GM21786 (cell line): Measurements from ENCODE around the gene MAPRE3.

Source experiments
- ATAC-seq: cut with Tn5 transposase; IDR thresholded peaks from one replicate; pipeline ENCODE4 v1.9.1; 2021; ENCODE audit not compliant: unreplicated experiment

The MAPRE3 gene

DNA sequence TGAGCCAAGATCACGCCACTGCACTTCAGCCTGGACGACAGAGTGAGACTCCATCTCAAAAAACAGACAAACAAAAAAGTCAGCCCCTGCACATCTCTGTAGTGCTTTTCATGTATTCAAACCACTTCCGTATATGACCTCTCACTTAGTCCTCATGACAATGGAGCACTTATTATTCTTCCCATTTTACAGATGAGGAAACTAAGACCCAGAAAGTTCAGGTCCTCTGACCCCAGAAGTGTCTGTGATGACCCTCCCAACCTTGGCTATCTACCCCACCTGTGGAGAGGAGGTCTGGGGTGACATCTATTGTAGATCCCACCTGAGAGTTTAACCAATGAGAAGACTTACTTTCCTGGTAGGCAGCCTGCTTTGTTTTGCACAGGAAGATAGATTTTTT lies 21.6 kb upstream of the MAPRE3 start:
- ATAC-seq: no peak

DNA sequence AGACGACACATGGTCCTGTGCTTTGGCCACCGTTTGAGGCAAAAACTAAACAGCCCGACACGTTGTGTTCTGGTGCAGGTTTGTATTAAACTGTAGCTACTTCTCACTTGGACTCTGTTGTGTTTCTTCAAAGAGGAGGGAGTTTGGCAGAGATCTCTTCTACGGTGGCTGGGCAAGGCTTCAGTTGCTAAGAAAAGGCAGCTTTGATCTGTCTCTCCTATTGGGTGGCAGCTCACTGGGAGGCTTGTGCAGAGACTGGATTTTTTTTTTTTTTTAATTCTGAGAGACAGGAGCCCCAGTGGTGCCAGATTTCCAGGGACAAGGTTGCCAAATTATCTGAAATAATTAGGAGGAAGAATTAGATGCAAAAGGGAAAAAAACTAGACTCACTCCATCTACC lies 20.2 kb upstream of the MAPRE3 start:
- ATAC-seq: no peak

DNA sequence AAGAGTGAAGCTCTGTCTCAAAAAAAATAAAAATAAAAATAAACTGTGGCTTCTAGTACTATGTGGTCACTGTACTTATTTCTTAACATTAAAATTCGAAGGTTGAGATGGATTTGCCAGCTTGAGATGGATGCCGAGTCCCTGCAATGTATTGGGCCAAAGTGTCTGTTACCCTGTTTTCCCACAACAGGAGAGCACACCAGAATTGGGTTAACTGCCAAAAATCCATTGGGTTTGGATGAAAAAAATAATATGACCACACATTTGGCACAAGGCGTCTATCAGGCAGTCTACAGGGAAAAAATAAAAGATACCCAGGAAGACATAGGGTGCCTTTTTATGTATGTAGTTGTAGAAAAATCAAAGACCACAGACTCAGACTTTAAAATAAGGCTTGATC lies 19.2 kb upstream of the MAPRE3 start:
- no peak for ATAC-seq

DNA sequence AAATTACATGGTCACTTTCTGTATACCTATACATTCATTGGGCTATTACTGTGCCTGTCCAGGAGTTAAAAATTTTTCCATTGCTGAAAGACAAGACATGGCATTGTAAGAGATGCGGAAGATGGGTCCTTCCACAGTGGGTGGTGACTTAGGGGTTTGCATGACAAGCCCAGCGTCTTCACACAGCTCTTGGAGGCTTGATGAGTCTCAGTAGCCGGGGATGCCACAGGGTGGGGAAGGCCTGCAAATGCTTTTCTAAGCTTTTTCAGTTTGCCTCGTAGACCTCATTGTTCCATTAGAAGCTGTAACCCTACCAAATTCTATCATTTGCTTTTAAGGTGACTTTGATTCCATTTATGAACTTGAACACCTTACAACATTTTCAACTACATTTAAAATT lies 18.1 kb upstream of the MAPRE3 start:
- no peak for ATAC-seq

DNA sequence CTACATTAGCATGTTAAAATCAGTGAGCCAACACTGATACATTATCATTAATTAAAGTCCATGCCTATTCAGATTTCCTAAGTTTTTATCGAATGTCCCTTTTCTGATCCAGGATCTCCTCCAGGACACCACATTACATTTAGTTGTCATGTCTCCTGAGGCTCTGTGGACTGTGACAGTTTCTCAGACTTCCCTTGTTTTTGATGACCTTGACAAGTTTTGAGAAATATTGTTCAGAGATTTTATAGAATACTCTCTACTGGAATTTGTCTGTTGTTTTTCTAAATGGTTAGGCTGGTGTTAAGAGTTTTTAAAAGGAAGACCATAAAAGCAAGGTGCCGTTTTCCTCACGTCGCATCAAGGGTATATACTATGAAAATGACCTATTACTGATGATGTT lies 16.3 kb upstream of the MAPRE3 start:
- ATAC-seq: no peak

DNA sequence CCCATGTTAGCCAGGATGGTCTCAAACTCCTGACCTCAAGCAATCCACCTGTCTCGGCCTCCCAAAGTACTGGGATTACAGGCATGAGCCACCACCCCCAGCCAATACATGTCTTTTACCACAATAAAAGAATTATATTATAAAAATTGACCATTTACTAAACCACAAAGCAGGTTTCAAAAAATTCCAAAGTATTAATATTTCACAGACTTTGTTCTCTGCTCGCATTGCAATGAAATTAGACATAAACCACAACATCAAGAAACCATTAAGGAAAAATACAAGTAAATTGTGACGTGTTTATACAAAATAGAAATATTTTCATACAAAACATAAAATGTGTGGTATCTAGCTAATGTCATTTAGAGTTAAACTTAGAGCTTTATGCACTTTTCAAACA lies 13.4 kb upstream of the MAPRE3 start:
- no peak for ATAC-seq

DNA sequence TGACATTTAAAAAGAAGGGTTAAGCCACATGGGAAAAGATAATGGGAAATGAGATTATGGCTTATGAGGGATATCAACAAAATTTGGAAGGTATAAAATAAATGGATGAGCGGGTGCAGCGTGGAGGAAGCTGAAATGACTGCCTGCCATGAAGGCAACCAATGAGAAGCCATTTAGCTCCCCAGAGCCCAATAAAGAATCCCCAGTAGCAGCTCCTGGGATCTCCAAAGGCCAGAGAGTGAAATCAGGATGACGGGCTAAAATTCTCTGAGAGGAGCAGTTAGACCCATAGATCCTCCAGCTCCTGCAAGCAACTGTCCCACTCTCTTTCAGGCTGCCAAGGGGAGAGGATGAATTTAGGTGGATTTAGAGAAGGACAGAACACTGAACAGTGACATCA lies 12.9 kb upstream of the MAPRE3 start:
- no peak for ATAC-seq

DNA sequence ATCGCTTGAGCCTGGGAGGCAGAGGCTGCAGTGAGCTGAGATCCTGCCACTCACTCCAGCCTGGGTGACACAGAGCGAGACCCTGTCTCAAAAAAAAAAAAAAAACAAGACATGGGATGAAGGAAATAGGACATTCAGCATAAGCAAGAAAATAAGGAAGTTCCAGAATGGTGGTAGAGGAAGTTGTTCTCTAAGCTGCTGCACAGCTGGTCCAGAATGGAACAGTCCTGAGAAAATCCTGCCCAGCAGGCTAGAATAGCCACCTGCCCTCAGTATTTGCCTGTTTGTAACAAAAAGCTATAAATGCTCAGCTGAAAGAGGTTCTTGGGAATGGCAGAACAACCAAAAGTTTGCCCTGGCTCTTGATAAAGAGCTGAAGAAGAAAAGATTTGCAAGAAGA lies 11.1 kb upstream of the MAPRE3 start:
- no peak for ATAC-seq

DNA sequence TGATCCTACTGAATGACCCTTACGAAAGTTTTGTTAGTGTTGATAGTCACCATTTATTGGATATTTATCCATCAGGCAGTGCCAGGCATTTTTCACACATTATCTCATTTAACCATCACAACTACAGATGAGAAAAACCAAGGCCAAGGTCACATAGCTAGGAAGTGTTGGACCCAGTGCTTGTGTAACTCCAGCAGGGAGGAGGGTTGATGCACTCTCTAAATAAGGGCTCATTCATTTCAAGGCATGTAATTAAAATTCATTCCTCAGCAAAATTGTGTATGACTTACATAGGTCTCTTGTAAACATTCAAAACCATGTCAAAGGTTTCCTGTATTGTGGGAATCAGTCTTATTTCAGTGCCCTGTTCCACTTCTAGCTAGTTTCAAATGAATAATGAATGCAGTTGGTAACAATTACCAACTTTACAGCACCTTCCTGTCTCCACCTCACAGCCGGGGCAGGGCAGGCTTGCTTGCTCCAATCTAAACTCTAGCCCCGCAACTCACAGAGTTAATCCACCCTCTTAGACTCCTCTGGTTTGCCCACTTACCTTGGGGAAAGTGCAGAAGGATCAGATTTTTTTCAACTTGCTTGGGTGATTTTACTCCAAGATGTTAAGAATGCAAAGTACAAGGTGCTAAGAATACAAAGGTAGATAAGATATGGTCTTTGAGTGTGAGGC lies 5.8 kb upstream of the MAPRE3 start:
- no peak for ATAC-seq

DNA sequence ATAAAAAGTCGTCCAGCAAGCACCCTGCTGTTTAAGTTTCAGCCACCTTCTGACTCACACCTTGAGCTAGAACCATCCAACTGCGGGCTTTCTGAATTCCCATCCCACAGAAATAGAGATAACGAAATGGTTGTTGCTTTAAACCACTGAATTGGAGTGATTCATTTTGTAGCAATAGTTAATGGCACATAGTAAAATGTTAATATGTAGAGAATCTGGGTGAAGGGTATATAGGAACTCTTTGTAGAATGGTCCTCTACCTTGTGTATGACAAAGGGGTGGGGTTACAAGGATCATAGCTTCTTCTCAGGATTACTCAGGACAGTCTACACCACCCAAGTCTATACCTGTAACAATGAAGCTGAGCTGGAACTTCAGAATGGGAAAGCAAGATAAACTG lies 2.4 kb upstream of the MAPRE3 start:
- ATAC-seq: no peak

DNA sequence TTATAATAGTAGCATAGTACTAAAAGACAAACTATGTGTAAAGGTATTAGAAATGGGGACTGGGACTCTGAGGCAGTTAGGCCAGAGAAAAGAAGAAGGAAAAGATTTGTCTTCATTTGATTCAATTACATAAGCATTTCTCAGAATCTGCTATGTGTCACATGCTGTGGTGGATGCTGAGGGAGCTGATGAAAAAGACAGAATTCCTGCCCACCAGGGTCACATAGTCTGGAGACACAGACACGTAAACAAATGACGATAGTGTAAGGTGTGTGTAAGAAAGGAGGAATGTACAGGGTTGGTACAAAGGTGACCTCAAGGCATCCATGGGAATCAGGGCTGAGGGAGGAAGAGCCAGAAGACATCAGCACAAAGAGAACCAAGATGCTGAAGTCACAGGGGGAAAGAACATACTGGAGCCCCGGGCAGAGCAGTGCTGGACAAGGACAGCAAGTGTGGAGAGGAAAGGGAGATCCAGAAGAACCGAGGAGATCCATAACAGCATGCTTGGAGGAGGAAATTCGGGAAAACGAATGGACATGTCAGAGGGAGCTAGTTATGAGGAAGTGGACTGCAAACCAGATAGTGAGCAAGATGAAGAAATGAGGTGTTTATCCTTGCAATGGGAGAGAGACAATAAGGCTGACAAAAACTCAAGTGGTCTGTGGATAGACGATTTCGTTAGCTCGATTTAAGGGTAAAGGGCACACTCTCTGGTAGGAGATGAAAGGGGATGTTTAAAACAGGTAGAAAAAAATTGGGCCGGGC lies 1.2 kb upstream of the MAPRE3 start:
- ATAC-seq: no peak

DNA sequence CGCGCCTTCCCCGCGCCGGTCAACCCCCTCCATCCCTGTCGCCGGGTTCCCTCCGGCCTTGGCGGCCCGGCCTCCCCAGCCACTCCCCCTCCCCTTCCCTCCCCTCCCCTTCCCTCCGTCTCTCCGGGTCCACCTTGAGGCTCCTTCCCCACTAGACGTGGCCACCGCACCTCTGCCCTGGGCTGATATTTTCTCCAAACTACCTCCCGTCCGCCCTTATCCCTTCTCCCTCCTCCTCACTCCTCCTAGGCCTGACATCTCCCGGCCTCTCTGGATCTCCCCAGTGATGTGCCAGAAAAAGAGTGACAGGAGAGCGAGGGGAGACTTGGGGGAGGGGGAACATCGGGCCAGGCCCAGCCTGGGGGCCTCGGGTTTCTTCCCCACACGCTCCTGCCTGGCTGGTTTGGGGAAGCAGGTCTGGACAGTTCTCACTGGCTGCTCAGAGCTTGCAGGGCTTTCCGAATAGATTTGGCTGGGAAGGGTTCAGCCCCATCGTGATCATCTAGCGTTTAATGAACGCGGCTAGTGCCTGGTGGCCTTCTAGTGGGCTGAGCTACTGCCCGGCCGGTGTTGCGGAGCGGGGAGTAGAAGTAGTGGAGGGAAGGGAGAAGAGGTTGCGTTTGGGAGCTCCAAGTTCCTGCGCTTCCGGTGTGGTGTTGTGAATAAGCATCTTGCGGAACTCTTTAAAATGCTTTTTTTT lies 641 bp downstream of the MAPRE3 start:
- ATAC-seq: no peak

DNA sequence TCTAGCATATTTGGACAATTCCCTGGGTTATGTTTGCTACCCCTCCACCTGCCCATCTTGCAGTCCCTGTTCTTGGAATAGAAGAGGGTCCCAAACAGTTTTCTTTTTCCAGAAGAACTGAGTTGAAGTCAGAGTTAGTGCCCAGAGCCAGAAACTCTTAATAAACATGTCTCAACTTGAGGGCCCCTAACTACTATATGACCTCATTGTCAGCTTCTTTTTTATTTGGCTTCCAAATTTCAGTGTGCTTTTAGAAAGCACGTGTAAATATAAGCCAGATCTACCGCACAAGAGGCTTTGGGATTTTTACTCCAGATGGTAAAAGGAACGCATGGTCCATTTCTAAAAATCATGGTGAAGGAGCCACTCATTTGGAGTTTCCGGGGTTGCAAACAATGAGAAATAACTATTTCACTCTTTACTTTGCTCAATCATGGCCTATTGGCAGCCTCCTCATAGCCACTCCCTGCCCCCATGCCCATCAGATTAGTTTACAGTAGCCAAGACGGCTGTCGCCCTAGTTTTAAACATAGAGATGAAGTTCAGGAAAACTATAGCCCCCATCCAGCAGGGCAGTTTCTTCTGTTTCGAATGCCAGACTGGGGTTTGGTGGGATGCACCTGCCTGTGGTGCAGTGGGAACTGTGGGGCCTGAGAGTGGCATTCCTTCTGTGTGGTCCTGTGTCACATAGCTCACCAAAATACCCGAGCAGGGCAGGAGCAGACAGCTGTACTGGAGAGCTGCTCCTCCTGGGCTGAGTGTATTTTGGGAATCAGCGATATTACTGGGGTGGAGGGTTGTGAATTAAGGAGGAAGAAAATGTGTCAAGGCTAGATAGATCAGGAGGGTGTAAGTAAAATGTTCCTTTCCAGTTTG lies 1.7 kb downstream of the MAPRE3 start:
- ATAC-seq: no peak

DNA sequence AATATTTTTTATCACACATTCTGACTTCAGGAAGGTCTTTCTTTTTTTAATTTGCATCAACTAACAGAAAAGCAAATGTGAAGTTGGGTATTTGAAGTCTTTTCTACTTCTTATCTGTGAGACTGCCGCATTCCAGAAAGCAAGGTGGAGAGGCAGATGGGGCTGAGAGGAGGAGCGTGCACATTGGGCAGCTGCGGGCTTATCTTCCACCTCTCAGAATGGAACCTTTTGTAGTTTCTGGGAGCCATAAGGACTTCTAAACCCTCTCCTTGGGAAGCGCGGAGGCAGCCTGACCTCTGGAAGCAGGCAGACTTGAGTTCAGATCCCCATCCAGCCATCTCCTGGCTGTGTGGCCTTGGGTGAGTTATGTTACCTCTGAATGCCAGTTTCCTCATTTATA lies 3.9 kb downstream of the MAPRE3 start:
- no peak for ATAC-seq

DNA sequence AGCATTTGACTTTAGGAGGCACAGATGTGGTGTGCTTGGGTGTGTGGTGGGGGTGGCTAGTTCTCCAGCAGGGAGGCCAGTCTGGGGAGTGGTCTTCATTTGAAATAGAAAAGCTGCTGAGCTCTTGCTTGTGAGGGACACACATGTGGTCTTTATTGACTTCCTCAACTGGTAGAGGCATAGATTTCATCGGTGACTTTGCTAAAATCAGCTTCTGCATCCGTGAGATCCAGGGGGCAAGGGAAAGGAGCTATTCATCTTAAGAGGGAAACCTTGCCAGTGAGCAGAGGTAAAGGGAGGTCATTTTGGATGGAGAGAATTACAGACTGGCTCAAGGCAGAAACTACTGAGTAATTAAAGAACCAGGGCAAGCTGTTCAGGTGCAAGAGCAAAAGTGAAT lies 4.7 kb downstream of the MAPRE3 start:
- ATAC-seq: no peak

DNA sequence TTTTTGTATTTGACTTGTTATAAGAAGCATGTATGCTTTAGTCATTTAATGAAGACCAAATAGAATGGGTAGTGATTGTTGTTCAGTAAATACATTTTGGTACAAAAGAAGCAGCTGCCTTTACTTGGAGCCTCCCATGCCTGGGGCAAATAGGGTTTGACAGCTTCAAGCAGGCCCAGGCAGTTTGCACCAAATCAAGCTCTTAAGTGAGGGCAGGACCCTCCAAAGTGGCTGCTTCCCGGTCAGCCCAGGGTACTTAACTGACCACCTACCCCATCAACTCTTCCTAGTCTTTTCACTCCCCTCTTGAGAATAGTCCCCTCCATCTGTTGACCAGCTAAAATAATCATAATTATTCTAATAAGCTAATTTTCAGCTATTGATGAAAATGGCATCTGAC lies 5.2 kb downstream of the MAPRE3 start:
- ATAC-seq: no peak

DNA sequence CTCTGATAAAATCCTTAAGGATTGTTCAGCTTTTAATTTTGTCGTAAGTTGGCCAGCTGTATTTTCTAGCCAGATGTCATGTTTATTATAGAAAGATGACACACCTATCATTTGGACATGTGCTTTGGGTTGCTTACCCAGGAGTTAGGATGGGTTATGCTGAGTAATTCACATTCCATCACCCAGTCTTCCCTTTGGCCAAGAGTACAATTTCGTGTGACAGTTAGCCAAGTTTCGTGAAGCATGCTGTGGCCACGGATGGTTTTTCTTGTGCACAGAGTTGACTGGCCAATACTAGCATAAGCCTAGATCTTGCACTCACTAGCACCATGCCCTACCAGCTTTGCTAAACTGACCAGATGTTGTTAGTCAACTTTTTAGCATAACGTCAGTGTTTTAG lies 5.8 kb downstream of the MAPRE3 start:
- no peak for ATAC-seq

DNA sequence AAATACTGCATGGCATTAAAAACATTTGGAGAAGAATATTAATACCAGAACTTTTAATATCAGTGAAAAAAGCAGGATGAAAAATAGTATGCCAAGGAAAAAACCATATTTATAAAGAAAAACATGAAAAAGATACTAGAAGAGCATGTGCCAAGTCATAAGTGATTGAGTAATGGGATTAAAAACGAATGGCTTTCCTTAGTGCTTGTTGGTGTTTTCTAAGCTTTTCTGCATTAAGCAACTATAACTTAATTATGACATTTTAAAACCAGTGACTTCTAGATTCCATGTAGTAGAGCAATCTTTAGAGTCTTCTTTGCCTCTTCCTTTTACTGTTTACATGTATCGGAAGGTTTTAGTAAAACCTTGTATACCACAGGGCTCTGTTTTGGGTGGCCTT lies 6.6 kb downstream of the MAPRE3 start:
- no peak for ATAC-seq

DNA sequence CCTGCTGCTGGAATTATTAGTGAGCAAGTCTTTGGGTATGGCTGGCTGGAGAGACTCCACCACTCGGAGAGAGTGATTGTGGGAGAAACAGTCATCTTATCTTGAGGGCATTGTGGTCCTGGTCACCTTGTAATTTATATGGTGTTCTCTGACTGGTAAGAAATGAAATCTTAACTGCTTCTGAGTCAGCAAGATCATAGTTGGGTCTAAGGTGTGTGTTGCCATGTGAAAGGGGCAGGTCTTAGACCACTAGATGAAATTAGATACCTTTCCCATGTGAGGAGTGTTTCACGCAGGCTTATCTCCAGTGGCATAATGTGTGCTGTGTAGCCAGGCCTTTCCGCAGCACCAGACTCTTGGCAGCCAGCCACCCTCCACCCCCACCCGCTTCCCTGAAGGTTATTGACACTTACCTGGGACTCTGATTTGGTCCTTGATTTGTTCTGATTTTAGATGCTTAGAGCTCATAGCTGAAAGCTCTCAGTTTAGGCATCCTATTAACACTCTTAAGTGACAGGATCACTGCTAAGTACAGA lies 7.7 kb downstream of the MAPRE3 start:
- ATAC-seq: no peak

DNA sequence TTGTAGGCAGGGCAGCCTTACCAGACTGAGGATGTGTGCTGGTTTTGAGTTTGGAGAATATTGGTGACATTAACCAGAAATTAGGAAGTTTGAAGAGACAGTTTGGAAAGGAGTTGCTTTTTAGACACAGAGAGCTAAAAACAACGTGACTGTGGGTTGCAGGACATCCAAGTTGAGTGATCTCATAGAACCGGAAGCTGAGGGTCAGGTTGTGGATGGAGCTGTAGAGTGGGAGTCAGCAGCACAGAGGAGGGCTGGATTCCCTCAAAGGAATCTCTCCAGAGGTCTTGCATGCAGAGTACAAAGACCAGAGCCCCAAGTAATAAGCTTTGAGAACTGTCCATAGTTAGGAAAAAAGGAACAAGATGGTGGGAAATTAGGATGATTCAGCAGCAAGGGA lies 9.3 kb downstream of the MAPRE3 start:
- no peak for ATAC-seq

DNA sequence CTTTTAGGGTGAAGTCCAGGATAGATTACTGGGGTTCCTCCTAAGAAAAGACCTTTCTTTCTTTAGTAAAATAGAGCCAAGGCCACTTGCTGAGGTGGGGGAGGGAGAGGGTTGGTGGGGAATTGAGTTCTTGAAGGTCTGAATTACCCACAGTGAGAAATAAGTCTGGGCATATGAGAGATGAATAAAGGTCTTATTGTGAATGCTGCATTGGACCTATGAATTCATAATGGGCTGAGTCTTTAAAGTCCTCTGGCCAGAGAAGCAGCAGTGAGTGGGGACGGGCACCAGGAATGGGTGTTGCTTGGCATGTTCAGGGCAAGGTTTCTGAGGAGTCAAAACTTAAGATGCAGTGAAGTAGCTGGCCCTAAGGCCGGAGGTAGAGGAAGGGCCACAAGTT lies 10.5 kb downstream of the MAPRE3 start:
- ATAC-seq: no peak
